Choroid plexus epithelial cell (primary cell): Measurements from ENCODE around the gene MYD88.

Source experiments
- DNase-seq: peaks from one replicate; pipeline ENCODE4 v3.0.0-alpha.2; 2010; ENCODE audit warnings: low read depth
- H3K4me3 ChIP-seq: 2 replicates; pipeline ENCODE4 v1.5.1; 2011; ENCODE audit warnings: low read depth, mild to moderate bottlenecking, control low read depth, low read length, moderate library complexity
- TF ChIP-seq, protein P1 (sequence below): conservative IDR thresholded peaks from 2 replicates; pipeline ENCODE4 v1.5.1; 2011; ENCODE audit warnings: low read depth, mild to moderate bottlenecking, control low read depth, inconsistent platforms, low read length, moderate library complexity

Gene MYD88

DNA sequence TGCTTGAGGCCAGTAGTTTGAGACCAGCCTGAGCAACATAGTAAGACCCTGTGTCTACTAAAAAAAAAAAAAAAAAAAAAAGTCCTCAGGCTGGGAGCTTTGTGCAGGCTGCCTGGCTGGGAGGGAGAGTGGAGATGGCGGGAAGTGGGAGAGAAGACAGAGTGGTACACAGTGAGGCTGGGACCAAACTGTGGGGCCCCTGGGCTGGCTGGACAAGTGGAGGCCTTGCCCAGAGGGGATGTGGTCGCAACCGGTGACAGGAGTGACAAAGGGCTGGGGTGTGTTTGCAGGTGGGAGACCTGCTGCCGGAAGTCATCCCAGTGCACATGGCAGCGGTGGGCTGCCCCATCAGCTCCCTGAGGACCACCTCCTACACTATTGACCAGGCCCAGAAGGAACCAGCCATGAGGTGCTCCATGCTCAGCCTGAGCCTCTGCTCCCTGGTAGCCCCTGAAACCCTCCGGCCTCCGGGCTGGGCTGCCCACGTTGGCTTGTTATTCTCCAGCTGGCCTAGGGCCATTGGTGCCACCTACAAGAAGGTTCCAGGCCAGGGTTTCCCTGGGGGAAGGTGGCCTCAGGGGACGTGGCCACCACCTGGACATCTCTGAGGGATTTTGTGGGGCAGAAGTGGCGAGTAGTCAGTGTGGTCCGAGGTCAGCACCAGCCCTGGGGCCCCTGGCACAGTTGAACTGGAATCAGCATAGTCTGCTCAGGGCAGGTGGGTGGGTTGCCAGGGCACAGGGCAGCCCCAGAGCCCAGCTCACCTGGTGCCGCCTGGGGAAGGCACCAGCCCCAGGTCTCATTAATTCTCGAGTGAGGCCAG is 24.2 kb upstream of the MYD88 start:
- no peak overlapping the region for H3K4me3 ChIP-seq
- TF ChIP-seq, protein P1, sequence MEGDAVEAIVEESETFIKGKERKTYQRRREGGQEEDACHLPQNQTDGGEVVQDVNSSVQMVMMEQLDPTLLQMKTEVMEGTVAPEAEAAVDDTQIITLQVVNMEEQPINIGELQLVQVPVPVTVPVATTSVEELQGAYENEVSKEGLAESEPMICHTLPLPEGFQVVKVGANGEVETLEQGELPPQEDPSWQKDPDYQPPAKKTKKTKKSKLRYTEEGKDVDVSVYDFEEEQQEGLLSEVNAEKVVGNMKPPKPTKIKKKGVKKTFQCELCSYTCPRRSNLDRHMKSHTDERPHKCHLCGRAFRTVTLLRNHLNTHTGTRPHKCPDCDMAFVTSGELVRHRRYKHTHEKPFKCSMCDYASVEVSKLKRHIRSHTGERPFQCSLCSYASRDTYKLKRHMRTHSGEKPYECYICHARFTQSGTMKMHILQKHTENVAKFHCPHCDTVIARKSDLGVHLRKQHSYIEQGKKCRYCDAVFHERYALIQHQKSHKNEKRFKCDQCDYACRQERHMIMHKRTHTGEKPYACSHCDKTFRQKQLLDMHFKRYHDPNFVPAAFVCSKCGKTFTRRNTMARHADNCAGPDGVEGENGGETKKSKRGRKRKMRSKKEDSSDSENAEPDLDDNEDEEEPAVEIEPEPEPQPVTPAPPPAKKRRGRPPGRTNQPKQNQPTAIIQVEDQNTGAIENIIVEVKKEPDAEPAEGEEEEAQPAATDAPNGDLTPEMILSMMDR = no peak
- DNase-seq = no peak

DNA sequence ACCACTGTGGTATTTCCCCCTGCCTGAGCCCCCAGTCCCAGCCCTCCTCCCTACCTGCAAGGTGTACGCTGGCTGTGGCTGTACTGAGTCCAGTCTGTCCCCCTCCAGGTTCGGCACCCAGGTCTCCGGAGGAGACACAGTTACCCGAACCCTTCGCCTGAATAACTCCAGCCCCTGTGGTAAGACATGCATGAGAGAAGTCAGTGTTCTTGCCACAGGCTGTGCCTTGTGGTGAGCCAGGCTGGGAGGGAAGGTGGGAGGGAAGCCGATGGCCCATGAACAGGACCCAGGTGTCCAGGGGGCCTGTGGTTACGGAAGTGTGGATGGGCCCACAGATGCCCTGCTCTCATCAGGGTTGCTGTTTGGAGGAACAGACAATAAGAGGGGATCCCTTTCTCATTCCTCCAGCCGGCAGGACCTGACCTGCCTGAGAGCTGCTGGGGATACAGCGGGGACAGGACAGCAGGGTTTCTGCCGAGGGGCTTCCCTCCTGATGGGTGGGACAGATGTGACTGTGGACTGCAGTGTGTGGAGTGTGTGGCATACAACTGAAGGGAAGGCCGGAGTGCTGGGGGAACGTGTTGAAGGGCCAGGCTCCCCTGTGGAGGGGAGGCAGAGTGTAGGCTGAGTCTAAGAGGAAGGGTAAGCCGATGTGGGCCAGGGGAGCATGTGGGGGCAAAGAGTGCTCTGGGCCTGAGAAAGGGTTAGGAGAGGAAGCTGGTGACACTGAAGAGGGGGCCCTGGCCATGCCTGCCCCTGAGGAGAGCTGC is 23.4 kb upstream of the MYD88 start:
- H3K4me3 ChIP-seq = no peak overlapping the region
- TF ChIP-seq, protein P1 = no peak
- DNase-seq = no peak

DNA sequence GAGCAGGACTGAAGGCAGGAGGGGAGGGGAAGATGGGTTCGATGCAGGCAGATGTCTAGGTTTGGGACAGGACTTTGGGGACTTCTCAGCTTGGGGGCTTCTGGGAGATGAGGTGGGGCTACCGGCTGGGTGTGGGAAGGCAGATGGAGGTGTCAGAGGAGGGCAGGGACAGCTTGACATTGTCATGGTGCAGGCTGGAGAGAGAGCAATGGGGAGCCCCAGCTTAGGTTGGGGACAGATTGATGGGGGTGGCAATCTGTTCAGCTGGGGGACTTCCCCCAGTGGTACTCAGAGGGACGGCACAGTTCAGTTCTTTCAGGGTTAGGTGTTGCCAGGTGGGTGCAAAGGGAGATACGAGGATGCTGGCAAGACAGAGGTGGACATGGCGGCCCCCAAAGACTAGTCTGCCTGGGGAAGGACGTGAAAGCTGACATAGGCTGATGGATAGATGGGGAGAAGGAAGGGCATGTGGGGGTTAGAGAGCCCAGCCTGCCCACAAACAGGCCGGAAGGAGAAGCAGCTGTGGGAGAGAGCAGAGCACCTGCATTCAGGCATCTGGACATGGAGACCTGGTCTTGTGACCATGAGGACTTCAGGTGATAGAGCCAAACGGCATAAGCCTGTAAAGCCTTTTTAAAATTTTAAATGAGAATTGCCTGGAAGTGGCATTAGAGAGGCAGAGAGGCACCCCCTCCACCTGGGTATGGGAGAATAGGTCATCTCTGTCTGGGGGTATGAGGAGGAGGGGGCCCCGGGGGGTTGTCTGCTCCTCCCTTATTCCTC is 22.6 kb upstream of the MYD88 start:
- DNase-seq = no peak
- TF ChIP-seq, protein P1 = no peak

DNA sequence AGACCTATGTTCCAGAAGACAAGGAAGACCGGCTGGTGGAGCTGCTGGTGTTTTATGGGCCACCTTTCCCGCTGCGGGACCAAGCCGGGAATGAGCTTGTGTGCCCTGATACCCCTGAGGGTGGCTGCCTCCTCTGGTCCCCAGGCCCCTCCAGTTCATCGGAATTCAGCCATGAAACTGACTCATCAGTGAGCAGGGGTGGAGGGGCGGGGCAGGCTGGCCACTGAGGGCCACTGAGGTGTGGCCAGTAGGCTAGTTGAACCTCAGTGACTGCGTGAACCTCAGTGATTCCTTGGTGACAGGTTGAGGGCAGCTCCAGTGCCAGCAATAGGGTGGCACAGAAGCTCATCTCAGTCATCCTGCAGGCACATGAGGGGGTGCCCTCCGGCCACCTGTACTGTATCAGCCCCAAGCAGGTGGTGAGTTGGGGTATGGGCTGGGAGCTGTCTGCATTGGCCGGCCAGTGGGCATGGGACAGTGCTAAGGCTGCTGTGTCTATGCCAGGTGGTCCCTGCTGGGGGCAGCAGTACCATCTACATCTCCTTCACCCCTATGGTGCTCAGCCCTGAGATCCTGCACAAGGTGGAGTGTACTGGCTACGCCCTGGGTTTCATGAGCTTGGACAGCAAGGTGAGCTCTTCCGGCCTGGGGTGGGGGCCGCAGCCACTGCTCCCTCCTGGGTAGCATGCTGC is 21.8 kb upstream of the MYD88 start:
- no peak overlapping the region for H3K4me3 ChIP-seq
- DNase-seq = no peak
- TF ChIP-seq, protein P1 = no peak

More for the DNA sequence above, 22.6 kb upstream of the MYD88 start:
- no peak overlapping the region for H3K4me3 ChIP-seq

DNA sequence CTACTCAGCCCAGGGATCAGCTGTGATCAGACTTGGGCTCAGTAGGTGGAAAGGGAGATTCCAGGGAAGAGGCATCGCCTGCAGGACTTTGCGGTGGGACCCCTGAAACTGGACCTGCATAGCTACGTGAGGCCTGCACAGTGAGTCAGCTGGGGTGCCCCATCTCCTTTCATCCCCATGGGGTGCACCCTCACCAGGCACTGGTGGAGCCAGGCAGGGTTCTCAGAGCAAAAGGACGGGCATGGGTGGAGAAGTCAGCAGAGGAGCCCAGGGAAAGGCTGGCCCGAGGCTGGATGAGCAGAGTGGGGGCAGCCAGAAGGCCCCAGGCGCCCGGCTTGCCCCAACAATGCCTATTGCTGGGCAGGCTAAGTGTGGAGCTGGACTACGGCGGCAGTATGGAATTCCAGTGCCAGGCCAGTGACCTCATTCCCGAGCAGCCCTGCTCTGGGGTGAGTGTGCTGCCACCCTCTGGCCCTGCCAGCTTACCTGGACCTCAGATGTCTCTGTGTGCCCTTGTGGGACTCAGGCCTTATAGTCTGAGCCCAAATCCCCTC is 21.2 kb upstream of the MYD88 start:
- H3K4me3 ChIP-seq = no peak overlapping the region
- no peak for DNase-seq
- TF ChIP-seq, protein P1 = no peak

DNA sequence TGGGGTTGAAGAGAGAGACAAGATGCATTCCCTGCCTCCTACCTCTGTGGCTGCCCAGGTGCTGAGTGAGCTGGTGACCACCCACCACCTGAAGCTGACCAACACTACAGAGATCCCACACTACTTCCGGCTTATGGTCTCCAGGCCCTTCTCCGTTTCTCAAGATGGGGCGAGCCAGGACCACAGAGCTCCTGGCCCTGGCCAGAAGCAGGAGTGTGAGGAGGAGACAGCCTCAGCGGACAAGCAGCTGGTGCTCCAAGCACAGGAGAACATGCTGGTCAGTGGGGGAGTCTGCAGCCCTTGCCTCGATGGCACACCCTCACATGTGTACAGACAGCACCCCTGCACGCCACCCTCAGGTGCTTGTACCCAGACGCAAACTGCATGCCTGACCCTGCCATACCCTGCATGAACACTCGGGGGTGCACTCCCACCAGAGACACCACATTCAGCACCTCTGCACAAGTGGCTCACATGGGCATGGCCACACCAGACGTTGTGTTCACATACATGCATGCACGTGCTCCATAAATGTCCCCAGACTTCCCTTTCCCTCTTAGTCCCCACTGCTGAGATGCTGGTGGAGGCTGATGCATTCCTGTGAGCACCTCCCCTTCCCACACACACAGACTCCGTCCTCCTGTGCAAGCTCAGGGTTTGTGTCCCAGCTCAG is 20.6 kb upstream of the MYD88 start:
- peak; percentile 78 for DNase-seq
- TF ChIP-seq, protein P1 = peak; percentile 90
- no peak overlapping the region for H3K4me3 ChIP-seq
